ENCODE measurements around the gene TNNC1. TPM values are rescaled to one million over a fixed set of nuclear protein-coding genes. Genes with fewer than 3 reads are reported as not detected.

The TNNC1 gene
- total RNA-seq, 2 donors from 2014 or later, result not detected

DNA sequence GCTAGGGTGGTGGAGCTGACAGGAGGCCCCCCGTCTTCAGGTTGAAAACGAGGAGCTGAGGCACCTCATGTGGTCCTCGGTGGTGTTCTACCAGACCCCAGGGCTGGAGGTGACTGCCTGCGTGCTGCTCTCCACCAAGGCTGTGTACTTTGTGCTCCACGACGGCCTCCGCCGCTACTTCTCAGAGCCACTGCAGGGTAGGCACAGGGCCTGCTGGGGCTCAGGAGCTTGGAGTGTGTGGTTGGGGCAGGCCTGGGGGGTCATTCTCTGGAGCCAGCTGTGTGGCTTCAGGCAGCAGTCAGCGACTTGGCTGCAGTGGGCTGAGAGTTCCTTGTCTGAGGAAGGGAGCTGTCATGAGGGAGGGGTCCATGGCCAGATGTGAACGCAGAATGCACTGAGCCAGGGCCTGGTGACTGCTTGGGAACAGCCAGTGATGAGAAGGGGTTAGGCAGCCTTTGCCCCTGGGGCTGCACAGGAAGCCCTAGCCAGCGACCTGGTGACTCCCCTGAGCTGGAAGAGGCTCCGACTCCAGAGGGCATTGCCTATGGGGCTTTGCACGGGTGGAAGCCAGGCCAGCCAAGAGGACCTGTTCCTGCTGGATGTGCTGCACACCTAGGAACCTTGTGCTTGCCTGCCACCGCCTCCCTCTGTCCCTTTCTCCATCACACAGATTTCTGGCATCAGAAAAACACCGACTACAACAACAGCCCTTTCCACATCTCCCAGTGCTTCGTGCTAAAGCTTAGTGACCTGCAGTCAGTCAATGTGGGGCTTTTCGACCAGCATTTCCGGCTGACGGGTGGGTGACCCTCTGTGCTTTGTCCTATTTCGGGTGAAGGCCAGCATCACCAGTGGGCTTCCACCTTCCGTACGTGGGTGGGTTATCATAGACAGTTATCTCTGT lies 36.4 kb upstream of the TNNC1 start:
- no peak overlapping the region for H3K27ac Mint-ChIP-seq
- DNase-seq (ENCODE audit: low spot score) (no peak), ATAC-seq (no peak)
- H3K4me3 Mint-ChIP-seq, result no peak overlapping the region
- peaks cover 0 to 18% of the 10 kb centered on the region in 2 donors for H3K4me1 Mint-ChIP-seq (ENCODE audit: low read depth in 2 of 2)
- no peaks in the 10 kb centered on the region for H3K9me3 Mint-ChIP-seq
- H3K27me3 Mint-ChIP-seq, result no peaks in the 10 kb centered on the region
- no peaks in the 10 kb centered on the region for H3K36me3 Mint-ChIP-seq

DNA sequence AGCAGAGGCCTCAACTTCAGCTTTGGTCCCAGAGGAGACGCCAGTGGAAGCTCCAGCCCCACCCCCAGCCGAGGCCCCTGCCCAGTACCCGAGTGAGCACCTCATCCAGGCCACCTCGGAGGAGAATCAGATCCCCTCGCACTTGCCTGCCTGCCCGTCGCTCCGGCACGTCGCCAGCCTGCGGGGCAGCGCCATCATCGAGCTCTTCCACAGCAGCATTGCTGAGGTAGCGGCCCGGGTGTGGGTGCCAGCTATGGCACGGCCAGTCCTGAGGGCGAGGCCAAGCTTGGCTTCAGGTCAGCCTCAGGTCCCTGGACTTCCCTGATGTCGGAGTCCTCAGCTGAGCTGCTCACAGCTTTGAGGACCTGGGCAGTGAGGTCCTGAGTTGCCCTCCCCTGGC lies 35.6 kb upstream of the TNNC1 start:
- Mint-ChIP-seq H3K9me3 (no peaks in the 10 kb centered on the region), H3K27ac (no peak overlapping the region), H3K27me3 (no peaks in the 10 kb centered on the region), H3K4me1 (ENCODE audit: low read depth in 2 of 2) (peaks cover 0 to 15% of the 10 kb centered on the region in 2 donors), H3K36me3 (no peaks in the 10 kb centered on the region), H3K4me3 (no peak overlapping the region)
- no peak for ATAC-seq
- no peak for DNase-seq (ENCODE audit: low spot score)

DNA sequence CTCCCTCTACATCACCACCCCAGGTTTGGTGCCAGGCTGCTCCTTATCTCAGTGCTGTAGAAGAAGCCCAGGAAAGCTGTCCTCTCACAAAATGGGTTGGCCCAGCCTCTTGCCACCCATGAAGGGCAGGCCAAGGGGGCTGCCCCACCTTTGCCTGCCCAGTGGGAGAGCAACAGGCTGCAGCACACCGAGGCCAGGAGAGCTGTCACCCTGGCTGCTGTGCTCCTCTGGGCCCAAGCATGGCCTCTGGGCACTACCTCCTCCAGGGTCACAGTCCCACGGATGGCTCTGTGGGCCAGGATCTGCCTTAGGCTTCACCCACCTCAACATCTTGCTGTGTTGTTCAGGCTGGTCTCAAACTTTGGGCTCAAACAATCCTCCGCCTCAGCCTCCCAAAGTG lies 34.9 kb upstream of the TNNC1 start:
- DNase-seq (ENCODE audit: low spot score) (no peak), ATAC-seq (no peak)
- Mint-ChIP-seq H3K4me1 (ENCODE audit: low read depth in 2 of 2) (peaks cover 0 to 12% of the 10 kb centered on the region in 2 donors), H3K27ac (no peak overlapping the region), H3K9me3 (no peaks in the 10 kb centered on the region), H3K4me3 (no peak overlapping the region), H3K27me3 (no peaks in the 10 kb centered on the region), H3K36me3 (no peaks in the 10 kb centered on the region)

DNA sequence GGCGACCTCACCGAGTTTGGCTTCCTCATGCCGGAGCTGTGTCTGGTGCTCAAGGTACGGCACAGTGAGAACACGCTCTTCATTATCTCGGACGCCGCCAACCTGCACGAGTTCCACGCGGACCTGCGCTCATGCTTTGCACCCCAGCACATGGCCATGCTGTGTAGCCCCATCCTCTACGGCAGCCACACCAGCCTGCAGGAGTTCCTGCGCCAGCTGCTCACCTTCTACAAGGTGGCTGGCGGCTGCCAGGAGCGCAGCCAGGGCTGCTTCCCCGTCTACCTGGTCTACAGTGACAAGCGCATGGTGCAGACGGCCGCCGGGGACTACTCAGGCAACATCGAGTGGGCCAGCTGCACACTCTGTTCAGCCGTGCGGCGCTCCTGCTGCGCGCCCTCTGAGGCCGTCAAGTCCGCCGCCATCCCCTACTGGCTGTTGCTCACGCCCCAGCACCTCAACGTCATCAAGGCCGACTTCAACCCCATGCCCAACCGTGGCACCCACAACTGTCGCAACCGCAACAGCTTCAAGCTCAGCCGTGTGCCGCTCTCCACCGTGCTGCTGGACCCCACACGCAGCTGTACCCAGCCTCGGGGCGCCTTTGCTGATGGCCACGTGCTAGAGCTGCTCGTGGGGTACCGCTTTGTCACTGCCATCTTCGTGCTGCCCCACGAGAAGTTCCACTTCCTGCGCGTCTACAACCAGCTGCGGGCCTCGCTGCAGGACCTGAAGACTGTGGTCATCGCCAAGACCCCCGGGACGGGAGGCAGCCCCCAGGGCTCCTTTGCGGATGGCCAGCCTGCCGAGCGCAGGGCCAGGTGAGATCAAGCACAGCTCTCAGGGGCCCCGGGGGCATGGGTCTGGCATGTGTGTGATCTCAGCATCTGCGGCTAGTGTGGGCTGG lies 34.2 kb upstream of the TNNC1 start:
- ATAC-seq, result no peak
- no peak for DNase-seq (ENCODE audit: low spot score)
- H3K27ac Mint-ChIP-seq, result no peak overlapping the region
- peaks cover 0 to 12% of the 10 kb centered on the region in 2 donors for H3K4me1 Mint-ChIP-seq (ENCODE audit: low read depth in 2 of 2)
- H3K27me3 Mint-ChIP-seq, result no peaks in the 10 kb centered on the region
- no peaks in the 10 kb centered on the region for H3K36me3 Mint-ChIP-seq
- no peak overlapping the region for H3K4me3 Mint-ChIP-seq
- H3K9me3 Mint-ChIP-seq, result no peaks in the 10 kb centered on the region

DNA sequence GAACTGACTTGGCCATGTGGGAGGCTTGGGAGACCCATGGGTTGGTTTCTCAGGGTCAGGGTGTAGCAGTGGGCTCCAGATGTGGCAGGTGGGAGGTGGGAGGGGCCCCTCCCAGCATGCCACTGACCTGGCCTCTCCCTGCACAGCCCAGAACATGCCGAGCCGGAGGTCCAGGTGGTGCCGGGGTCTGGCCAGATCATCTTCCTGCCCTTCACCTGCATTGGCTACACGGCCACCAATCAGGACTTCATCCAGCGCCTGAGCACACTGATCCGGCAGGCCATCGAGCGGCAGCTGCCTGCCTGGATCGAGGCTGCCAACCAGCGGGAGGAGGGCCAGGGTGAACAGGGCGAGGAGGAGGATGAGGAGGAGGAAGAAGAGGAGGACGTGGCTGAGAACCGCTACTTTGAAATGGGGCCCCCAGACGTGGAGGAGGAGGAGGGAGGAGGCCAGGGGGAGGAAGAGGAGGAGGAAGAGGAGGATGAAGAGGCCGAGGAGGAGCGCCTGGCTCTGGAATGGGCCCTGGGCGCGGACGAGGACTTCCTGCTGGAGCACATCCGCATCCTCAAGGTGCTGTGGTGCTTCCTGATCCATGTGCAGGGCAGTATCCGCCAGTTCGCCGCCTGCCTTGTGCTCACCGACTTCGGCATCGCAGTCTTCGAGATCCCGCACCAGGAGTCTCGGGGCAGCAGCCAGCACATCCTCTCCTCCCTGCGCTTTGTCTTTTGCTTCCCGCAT lies 33.4 kb upstream of the TNNC1 start:
- DNase-seq (ENCODE audit: low spot score), result no peak
- ATAC-seq, result no peak
- Mint-ChIP-seq H3K27me3 (no peaks in the 10 kb centered on the region), H3K9me3 (no peaks in the 10 kb centered on the region), H3K4me3 (no peak overlapping the region), H3K36me3 (no peaks in the 10 kb centered on the region), H3K27ac (no peak overlapping the region), H3K4me1 (ENCODE audit: low read depth in 2 of 2) (peaks cover 0 to 7% of the 10 kb centered on the region in 2 donors)

DNA sequence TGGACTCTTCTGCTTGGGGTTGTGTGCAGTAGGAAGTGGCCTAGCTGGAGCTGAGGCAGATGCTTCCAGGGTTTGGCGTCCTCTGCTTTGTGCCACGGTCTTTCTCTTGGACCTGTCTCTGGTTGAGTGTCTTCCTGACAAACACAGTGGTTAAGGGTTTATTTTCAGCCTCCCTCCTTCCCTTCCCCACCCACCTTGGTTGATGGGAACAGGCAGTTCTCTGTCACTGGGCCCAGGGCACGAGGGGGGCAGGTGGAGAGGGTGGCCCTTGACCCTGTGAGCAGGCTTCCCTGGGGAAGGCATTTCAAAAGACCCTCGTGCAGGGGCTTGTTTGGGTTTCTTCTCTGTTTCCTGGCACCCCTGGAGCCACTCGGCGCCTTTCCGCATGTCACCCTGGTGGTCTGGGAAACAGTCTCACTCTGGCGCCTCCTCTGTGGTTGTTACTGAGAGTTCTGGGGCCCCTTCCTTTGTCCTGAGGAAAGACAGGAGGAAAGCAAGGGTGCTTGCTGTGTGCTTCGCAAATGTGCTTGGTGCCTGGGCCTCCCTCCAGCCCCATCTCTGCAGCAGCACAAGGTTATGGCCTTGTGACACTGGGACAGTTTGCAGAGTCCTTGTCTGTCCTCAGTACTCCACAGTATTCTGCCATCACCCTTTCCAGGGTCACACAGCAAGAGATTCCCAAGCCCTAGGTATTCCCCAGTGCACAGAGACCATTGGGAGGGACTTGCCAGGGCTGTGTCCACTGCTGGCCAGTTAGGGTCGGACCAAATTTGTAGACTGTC lies 31.0 kb upstream of the TNNC1 start:
- DNase-seq (ENCODE audit: low spot score) (no peak), ATAC-seq (no peak)
- no peaks in the 10 kb centered on the region for H3K9me3 Mint-ChIP-seq
- peaks cover 0 to 4% of the 10 kb centered on the region in 2 donors for H3K4me1 Mint-ChIP-seq (ENCODE audit: low read depth in 2 of 2)
- no peaks in the 10 kb centered on the region for H3K36me3 Mint-ChIP-seq
- H3K27ac Mint-ChIP-seq, result peak overlapping the region in 1 of 2 donors; percentile 29
- H3K4me3 Mint-ChIP-seq, result no peak overlapping the region
- H3K27me3 Mint-ChIP-seq, result no peaks in the 10 kb centered on the region

DNA sequence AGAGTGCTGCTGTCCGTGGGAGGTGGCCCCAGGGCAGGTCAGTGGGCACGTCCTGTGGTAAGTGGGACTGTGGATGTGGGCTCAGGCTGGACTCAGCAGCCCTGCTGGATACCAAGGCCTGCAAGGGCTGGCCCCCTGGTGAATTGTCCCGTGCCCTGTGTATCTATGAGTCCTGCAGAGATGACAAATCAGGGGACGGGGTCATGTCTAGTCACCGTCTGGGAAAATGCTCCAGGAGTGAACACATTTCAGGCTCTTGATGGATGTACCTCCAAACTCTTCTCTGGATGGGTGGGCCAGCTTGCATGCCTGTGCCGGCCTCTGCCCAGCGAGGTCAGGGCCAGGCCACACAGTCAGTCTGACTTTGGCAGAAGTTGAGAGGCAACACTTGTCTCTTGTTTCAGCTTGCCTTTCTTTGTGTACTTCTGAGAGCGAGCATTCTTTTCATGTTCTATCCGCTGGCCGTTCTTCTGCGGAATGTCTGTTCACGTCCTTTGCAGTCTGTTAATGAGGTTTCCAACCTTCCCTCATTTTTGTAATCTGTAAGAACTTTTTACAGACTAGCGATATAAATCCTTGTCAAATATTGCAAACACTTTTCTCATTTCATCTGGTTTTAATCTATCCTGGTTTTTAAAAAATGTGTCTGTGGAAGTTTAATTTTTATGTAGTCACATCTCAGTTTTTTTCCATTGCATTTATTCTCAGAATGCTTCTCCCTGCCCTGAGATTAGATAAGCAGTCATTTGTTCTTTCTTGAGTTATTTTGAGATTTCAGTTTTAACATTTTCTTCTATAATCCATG lies 29.9 kb upstream of the TNNC1 start:
- Mint-ChIP-seq H3K27me3 (no peaks in the 10 kb centered on the region), H3K4me1 (ENCODE audit: low read depth in 2 of 2) (peaks cover 0 to 4% of the 10 kb centered on the region in 2 donors), H3K9me3 (no peaks in the 10 kb centered on the region), H3K4me3 (no peak overlapping the region), H3K27ac (no peak overlapping the region), H3K36me3 (no peaks in the 10 kb centered on the region)
- DNase-seq (ENCODE audit: low spot score) (no peak), ATAC-seq (no peak)

DNA sequence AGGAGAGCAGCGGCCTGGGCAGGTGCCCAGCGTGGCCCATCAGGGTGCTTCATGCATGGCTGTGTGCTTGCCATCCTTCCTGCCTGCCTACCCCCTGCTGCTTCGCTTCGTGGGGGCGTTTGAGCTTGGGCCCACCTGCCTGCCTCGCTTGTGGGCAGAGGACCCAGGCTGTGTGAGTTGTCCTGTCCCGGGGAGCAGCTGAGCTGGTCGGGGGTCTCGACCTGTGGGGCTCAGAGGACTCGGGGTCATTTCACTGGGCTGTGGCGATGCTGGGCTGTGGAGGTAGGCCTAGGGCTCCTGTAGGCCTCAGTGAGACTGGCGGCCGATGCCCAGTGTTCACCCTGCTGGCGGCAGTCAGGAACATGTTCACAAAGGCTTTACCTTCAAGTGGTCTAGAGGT lies 29.2 kb upstream of the TNNC1 start:
- DNase-seq (ENCODE audit: low spot score) (no peak), ATAC-seq (no peak)
- H3K27ac Mint-ChIP-seq, result no peak overlapping the region
- no peaks in the 10 kb centered on the region for H3K9me3 Mint-ChIP-seq
- no peak overlapping the region for H3K4me3 Mint-ChIP-seq
- H3K4me1 Mint-ChIP-seq (ENCODE audit: low read depth in 2 of 2), result peaks cover 0 to 4% of the 10 kb centered on the region in 2 donors
- H3K36me3 Mint-ChIP-seq, result no peaks in the 10 kb centered on the region
- H3K27me3 Mint-ChIP-seq, result no peaks in the 10 kb centered on the region

DNA sequence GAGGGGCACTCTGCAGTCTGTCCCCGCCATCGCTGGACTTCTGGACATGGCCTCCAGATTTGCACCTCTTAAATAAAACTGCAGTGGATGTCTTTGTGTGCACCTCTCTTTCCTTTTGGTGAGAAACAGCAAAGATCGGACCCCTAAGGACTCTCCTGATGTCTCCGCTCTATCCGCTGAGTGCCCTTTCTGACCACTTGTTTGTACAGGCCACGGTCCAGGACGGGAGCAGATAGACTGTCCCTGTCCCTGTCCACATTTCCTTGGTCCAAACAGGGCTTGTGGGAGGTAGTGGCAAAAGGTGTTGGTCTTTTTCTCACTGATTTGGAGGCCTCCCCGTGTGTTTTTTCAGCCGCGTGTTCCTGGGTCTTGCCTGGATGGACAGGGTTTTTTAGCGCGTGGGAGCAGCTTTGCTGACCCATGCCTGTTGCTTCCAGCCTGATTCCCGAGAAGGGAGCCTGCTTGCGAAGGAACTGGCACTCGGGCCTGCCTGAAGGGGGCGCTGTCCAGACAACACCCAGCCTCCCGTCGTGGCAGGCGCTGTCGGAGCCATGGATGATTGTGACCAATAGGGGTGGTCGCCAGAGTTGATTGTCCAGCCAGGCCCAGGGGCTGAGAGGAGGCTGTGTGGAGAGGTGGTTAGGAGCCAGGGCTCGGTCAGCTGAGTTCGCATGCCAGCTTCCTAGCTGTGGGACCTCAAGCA lies 28.1 kb upstream of the TNNC1 start:
- no peak for ATAC-seq
- no peak overlapping the region for H3K27ac Mint-ChIP-seq
- H3K27me3 Mint-ChIP-seq, result no peaks in the 10 kb centered on the region
- DNase-seq (ENCODE audit: low spot score), result no peak
- H3K9me3 Mint-ChIP-seq, result no peaks in the 10 kb centered on the region
- H3K4me3 Mint-ChIP-seq, result no peak overlapping the region
- H3K4me1 Mint-ChIP-seq (ENCODE audit: low read depth in 2 of 2), result peaks cover 0 to 4% of the 10 kb centered on the region in 2 donors
- H3K36me3 Mint-ChIP-seq, result no peaks in the 10 kb centered on the region

DNA sequence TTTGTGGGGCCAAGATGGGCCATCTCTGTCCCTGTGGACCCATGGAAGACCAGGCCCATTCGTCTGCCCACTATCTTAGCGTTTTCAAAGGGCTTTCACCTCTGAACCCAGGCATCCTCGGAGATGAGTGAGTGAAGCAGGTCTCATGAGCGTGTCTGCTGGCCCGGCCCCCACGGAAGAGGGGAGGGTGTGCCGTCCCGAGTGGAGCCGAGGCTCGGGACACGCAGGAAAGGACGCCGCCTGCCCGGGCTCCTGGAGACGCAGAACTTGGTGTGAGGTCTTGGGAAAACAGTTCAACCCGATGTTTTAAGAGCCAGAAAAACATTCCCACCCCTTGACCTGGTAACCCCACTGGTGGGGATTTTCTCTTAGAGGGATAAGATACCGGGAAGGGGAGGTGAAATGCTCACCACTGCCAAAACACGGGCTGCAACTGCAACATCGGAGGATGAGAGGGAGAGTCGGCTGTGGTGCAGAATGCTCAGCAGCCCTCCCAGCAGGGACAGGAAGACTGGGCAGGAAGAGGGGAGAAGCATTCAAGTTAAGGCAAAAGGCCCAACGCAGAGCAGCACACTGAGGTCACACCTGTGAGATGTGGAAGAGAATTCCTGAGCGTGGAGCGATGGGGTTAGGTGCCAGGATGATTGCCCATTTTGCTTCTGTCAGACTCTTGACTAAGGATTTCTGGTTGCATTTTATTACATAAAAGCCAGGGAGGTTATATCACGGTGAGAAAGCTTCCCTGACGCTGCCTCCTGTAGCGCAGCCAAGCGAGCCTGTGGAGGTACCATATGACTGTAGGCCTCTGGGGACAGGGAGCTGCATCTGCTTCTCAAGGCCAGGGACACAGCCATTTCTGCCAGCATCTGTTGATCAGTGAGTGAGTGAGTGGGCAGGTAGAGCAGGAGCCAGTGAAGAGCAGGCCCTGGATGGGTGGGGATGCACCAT lies 27.2 kb upstream of the TNNC1 start:
- Mint-ChIP-seq H3K36me3 (no peaks in the 10 kb centered on the region), H3K27me3 (no peaks in the 10 kb centered on the region), H3K4me1 (ENCODE audit: low read depth in 2 of 2) (peaks cover 0 to 4% of the 10 kb centered on the region in 2 donors), H3K9me3 (no peaks in the 10 kb centered on the region), H3K4me3 (no peak overlapping the region), H3K27ac (no peak overlapping the region)
- DNase-seq (ENCODE audit: low spot score), result no peak
- no peak for ATAC-seq

DNA sequence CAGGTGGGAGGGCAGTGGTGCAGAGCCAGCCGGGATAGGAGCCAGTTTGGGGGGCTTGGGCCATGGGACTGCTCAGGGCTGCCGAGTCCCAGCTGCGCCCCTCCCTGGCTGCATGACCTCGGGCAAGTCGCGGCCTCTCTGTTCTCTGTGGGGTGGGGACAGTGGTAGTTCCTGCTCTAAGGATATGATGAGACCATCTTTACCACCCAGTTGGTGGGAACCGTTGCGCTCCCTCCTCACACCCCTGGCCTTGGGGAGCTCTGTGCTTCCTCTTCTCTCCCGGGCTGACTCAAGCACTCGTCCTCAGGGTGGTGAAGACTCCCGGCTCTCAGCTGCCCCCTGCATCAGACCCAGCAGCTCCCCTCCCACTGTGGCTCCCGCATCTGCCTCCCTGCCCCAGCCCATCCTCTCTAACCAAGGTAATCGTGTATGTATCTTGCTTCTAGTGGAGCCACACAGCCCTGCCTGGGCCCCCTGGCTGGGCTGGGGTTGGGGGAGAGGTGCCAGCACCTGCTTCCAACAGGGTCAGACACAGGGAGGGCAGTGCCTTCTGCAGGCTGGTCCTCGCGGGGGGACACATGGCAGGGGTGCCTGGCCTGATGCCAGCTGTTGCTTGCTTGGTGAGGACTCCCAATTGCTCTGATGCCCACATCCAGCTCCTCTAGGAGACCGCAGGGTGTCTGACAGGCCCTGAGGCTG lies 26.2 kb upstream of the TNNC1 start:
- peak in 1 of 2 donors; percentile 25 for ATAC-seq
- H3K36me3 Mint-ChIP-seq, result no peaks in the 10 kb centered on the region

More for the DNA sequence above, 26.2 kb upstream of the TNNC1 start:
- no peak overlapping the region for H3K27ac Mint-ChIP-seq
- no peaks in the 10 kb centered on the region for H3K4me1 Mint-ChIP-seq (ENCODE audit: low read depth in 2 of 2)
- H3K4me3 Mint-ChIP-seq, result no peak overlapping the region
- no peaks in the 10 kb centered on the region for H3K9me3 Mint-ChIP-seq
- H3K27me3 Mint-ChIP-seq, result no peaks in the 10 kb centered on the region
- DNase-seq (ENCODE audit: low spot score), result no peak
